ENCODE measurements around the gene RASD2.

Gene RASD2

GRCh38 chr22:35517769-35518530, 22.7 kb upstream of the RASD2 start:
- in situ Hi-C loops (cut with MboI; ENCODE audit: low sequenced_read_pairs), result no loop called here

GRCh38 chr22:35518811-35519210, 21.8 kb upstream of the RASD2 start:
- in situ Hi-C loops (cut with MboI; ENCODE audit: low sequenced_read_pairs), result no loop called here

GRCh38 chr22:35519306-35520000, 21.2 kb upstream of the RASD2 start:
- in situ Hi-C loops (cut with MboI; ENCODE audit: low sequenced_read_pairs), result no loop called here

- in situ Hi-C loops (cut with MboI; ENCODE audit: low sequenced_read_pairs), result no loop called here
Observed at GRCh38 chr22:35521358-35522224, 19.0 kb upstream of the RASD2 start.

GRCh38 chr22:35522225-35523149, 18.1 kb upstream of the RASD2 start:
- in situ Hi-C loops (cut with MboI; ENCODE audit: low sequenced_read_pairs), result no loop called here

- in situ Hi-C loops (cut with MboI; ENCODE audit: low sequenced_read_pairs), result no loop called here
Observed at GRCh38 chr22:35523167-35523947, 17.3 kb upstream of the RASD2 start.

- in situ Hi-C loops (cut with MboI; ENCODE audit: low sequenced_read_pairs), result no loop called here
Observed at GRCh38 chr22:35524966-35525686, 15.5 kb upstream of the RASD2 start.

GRCh38 chr22:35525687-35526332, 14.8 kb upstream of the RASD2 start:
- in situ Hi-C loops (cut with MboI; ENCODE audit: low sequenced_read_pairs), result no loop called here

- in situ Hi-C loops (cut with MboI; ENCODE audit: low sequenced_read_pairs), result no loop called here
Observed at GRCh38 chr22:35526333-35526979, 14.2 kb upstream of the RASD2 start.

- in situ Hi-C loops (cut with MboI; ENCODE audit: low sequenced_read_pairs), result no loop called here
Observed at GRCh38 chr22:35528927-35529326, 11.7 kb upstream of the RASD2 start.

GRCh38 chr22:35530700-35531099, 9.9 kb upstream of the RASD2 start:
- in situ Hi-C loops (cut with MboI; ENCODE audit: low sequenced_read_pairs), result no loop called here

GRCh38 chr22:35531202-35531601, 9.4 kb upstream of the RASD2 start:
- in situ Hi-C loops (cut with MboI; ENCODE audit: low sequenced_read_pairs), result no loop called here

- in situ Hi-C loops (cut with MboI; ENCODE audit: low sequenced_read_pairs), result no loop called here
Observed at GRCh38 chr22:35531676-35532075, 9.0 kb upstream of the RASD2 start.

GRCh38 chr22:35533365-35534029, 7.1 kb upstream of the RASD2 start:
- in situ Hi-C loops (cut with MboI; ENCODE audit: low sequenced_read_pairs), result no loop called here

GRCh38 chr22:35534091-35534490, 6.5 kb upstream of the RASD2 start:
- in situ Hi-C loops (cut with MboI; ENCODE audit: low sequenced_read_pairs), result no loop called here

GRCh38 chr22:35537232-35537631, 3.4 kb upstream of the RASD2 start:
- in situ Hi-C loops (cut with MboI; ENCODE audit: low sequenced_read_pairs), result no loop called here

- in situ Hi-C loops (cut with MboI; ENCODE audit: low sequenced_read_pairs), result no loop called here
Observed at GRCh38 chr22:35538801-35539321, 1.8 kb upstream of the RASD2 start.

Measured in HL-60/S4 treated with retinoic acid at 250 ng/mL for 4 days and 3 days (cell line).